ENCODE data around the gene SLC22A14. TPM values are rescaled to one million over a fixed set of nuclear protein-coding genes. Genes with fewer than 3 reads are reported as not detected.

SLC22A14 gene
- total and polyA plus RNA-seq, 12 donors: 0.06 to 0.37 (median 0.23) TPM; not detected in 8

- H3K4me1 ChIP-seq: no peaks in the 10 kb centered on the region
- H3K27ac ChIP-seq: no peak overlapping the region
- H3K9me3 ChIP-seq: no peaks in the 10 kb centered on the region
- H3K27me3 ChIP-seq: no peaks in the 10 kb centered on the region
- TF ChIP-seq CTCF (IDR thresholded peaks at IDR 0.05): no peak
- intact Hi-C loops (cut with DNase I): no loop called here
- WGBS, 2 donors: 76 to 79% methylated on average over 4 of the region's 4 CpGs
- ATAC-seq: no peak
- H3K4me3 ChIP-seq: no peak overlapping the region
- no peak for DNase-seq
- peaks cover 0 to 7% (median 0%) of the 10 kb centered on the region in 9 donors for H3K36me3 ChIP-seq
Observed at GRCh38 chr3:38354588-38355330, 72.7 kb downstream of the SLC22A14 start.

GRCh38 chr3:38359038-38359437, 76.9 kb downstream of the SLC22A14 start:
- no peak overlapping the region for H3K27ac ChIP-seq
- no peak for DNase-seq
- peaks cover 0 to 14% (median 0%) of the 10 kb centered on the region in 9 donors for H3K36me3 ChIP-seq
- H3K9me3 ChIP-seq: no peaks in the 10 kb centered on the region
- no peaks in the 10 kb centered on the region for H3K4me1 ChIP-seq
- no peak overlapping the region for H3K4me3 ChIP-seq
- WGBS, 2 donors: 98 to 99% methylated on average over 6 of the region's 6 CpGs
- no peaks in the 10 kb centered on the region for H3K27me3 ChIP-seq
- TF ChIP-seq CTCF (IDR thresholded peaks at IDR 0.05): no peak
- no peak for ATAC-seq
- intact Hi-C loops (cut with DNase I): no loop called here

GRCh38 chr3:38360345-38360744, 78.3 kb downstream of the SLC22A14 start:
- H3K27ac ChIP-seq: no peak overlapping the region

GRCh38 chr3:38361496-38361895, 79.4 kb downstream of the SLC22A14 start:
- Histone ChIP-seq H3K4me1 (no peaks in the 10 kb centered on the region), H3K9me3 (no peaks in the 10 kb centered on the region), H3K27me3 (no peaks in the 10 kb centered on the region), H3K27ac (no peak overlapping the region), H3K36me3 (peaks cover 0 to 27% (median 0%) of the 10 kb centered on the region in 9 donors), H3K4me3 (no peak overlapping the region)
- WGBS, 2 donors: 73 to 83% methylated on average over 4 of the region's 4 CpGs
- TF ChIP-seq CTCF (IDR thresholded peaks at IDR 0.05): no peak
- ATAC-seq (no peak), DNase-seq (no peak)
- intact Hi-C loops (cut with DNase I): no loop called here

More at GRCh38 chr3:38360345-38360744, 78.3 kb downstream of the SLC22A14 start:
- Histone ChIP-seq H3K27me3 (no peaks in the 10 kb centered on the region), H3K36me3 (peaks cover 0 to 16% (median 0%) of the 10 kb centered on the region in 9 donors), H3K4me1 (no peaks in the 10 kb centered on the region), H3K9me3 (no peaks in the 10 kb centered on the region), H3K4me3 (no peak overlapping the region)
- WGBS, 2 donors: 72 to 90% methylated on average over 3 of the region's 3 CpGs
- ATAC-seq (no peak), DNase-seq (no peak)
- intact Hi-C loops (cut with DNase I): no loop called here
- TF ChIP-seq CTCF (IDR thresholded peaks at IDR 0.05): no peak

Data from heart right ventricle (tissue), 16 donors.